HepG2 (cell line): ENCODE measurements around the gene TEX29. TPM values are rescaled to one million over a fixed set of nuclear protein-coding genes. Genes with fewer than 3 reads are reported as not detected.

ENCODE experiments used
- ATAC-seq: fragments of 200-7000 bp; cut with Tn5 transposase; 3 replicates; pipeline ENCODE4 v1.9.1; 2020; ENCODE audit warnings: mild to moderate bottlenecking, moderate library complexity
- BruUV-seq: library from RNA; stranded (reverse); fragments of 400-500 nt; replicated peaks from 2 replicates; lab custom pipeline; 2021; lab: Mats Ljungman, UMichigan
- CTCF ChIA-PET: fragments of 300-600 bp; formaldehyde crosslinking; extraction: SDS; loops from one replicate; lab custom pipeline; 2021; ENCODE audit warnings: low total read pairs, inconsistent platforms, low intra/inter-chr PET ratio; lab: Yijun Ruan, JAX
- POLR2A ChIA-PET: fragments of 350-600 bp; sonication (Branson Sonifier 250); formaldehyde crosslinking; loops from one replicate; lab custom pipeline; 2020; ENCODE audit warnings: antibody characterized with exemption, inconsistent platforms; lab: Yijun Ruan, JAX
- DNase-seq: peaks from one replicate; pipeline ENCODE4 v3.0.0-alpha.2; 2015; ENCODE audit warnings: low spot score
- FAIRE-seq: peaks from 3 replicates; lab custom pipeline; 2011; peaks lifted over from hg19 to GRCh38; lab: Jason Lieb, UNC
- H2AFZ ChIP-seq: one replicate; pipeline ENCODE4 v1.6.1; 2011; ENCODE audit warnings: low read length, inconsistent platforms
- H3K27ac ChIP-seq: fragments of 300-600 bp; 3 replicates; pipeline ENCODE4 v1.8.0; 2011; ENCODE audit warnings: mixed run types, mild to moderate bottlenecking, mixed read lengths, low read length, inconsistent platforms; ENCODE audit not compliant: insufficient read depth; ENCODE audit errors: extremely low read length
- H3K27me3 ChIP-seq, 2 experiments: fragments of 200-600 bp in 1 of 2; 2 replicates in 1 of 2; 3 replicates in 1 of 2; pipeline versions ENCODE4 v1.6.0 to v1.8.0; 2011; ENCODE audit warnings: low read length in 2 of 2, mild to moderate bottlenecking in 2 of 2, moderate library complexity in 2 of 2, inconsistent platforms in 1 of 2; ENCODE audit not compliant: insufficient read depth in 2 of 2, control insufficient read depth in 1 of 2
- H3K36me3 ChIP-seq, 2 experiments: fragments of 200-600 bp in 1 of 2; replicated peaks in 1 of 2; 2 replicates in 1 of 2; 3 replicates in 1 of 2; pipeline versions ENCODE4 v1.5.1 to v1.8.0; 2011; ENCODE audit warnings: low read length in 2 of 2, inconsistent platforms in 1 of 2; ENCODE audit not compliant: insufficient read depth in 2 of 2, control insufficient read depth in 1 of 2
- H3K4me1 ChIP-seq: 2 replicates; pipeline ENCODE4 v1.5.1; 2012; ENCODE audit warnings: low read length, inconsistent platforms; ENCODE audit not compliant: insufficient read depth
- H3K4me2 ChIP-seq: 2 replicates; pipeline ENCODE4 v1.6.0; 2011; ENCODE audit warnings: low read depth, low read length, inconsistent platforms
- H3K4me3 ChIP-seq, 3 experiments: fragments of 200-600 bp in 1 of 3; sonication (generic), shearing (Covaris generic) in 1 of 3; replicated peaks in 1 of 3; 2 replicates each; pipeline ENCODE4 v1.5.1; 2011 to 2016; ENCODE audit warnings: low read length in 3 of 3, inconsistent platforms in 2 of 3, low read depth in 2 of 3, mild to moderate bottlenecking in 2 of 3, control low read depth in 1 of 3, mixed read lengths in 1 of 3; ENCODE audit not compliant: insufficient read depth in 1 of 3
- H3K79me2 ChIP-seq: one replicate; pipeline ENCODE4 v1.6.1; 2011; ENCODE audit warnings: low read length, inconsistent platforms; ENCODE audit not compliant: insufficient read depth
- H3K9ac ChIP-seq: 2 replicates; pipeline ENCODE4 v1.6.0; 2011; ENCODE audit warnings: mild to moderate bottlenecking, low read depth, low read length, inconsistent platforms; ENCODE audit not compliant: insufficient read depth
- H3K9me3 ChIP-seq: 2 replicates; pipeline ENCODE4 v1.5.1; 2012; ENCODE audit warnings: mild to moderate bottlenecking, low read length
- H4K20me1 ChIP-seq: 2 replicates; pipeline ENCODE4 v1.6.0; 2011; ENCODE audit warnings: inconsistent platforms, mild to moderate bottlenecking, low read length, moderate library complexity; ENCODE audit not compliant: insufficient read depth
- ATF7 ChIP-seq, 2 experiments: fragments of 450-650 bp in 1 of 2; sonication (generic) in 1 of 2; formaldehyde crosslinking in 1 of 2; IDR thresholded peaks; 2 replicates each; pipeline versions ENCODE4 v1.4.0 to v1.6.1; 2016 to 2020; ENCODE audit warnings: antibody characterized with exemption in 1 of 2, mild to moderate bottlenecking in 1 of 2, missing genetic modification reagents in 1 of 2
- CENPX ChIP-seq: sonication (generic); formaldehyde crosslinking; IDR thresholded peaks from 2 replicates; pipeline ENCODE4 v1.9.0; 2021; ENCODE audit warnings: mild to moderate bottlenecking, missing genetic modification reagents, moderate library complexity
- DR1 ChIP-seq: sonication (generic); formaldehyde crosslinking; IDR thresholded peaks from 2 replicates; pipeline ENCODE4 v1.8.0; 2021; ENCODE audit warnings: mild to moderate bottlenecking, missing genetic modification reagents, inconsistent platforms
- ELF3 ChIP-seq: IDR thresholded peaks from 2 replicates; pipeline ENCODE4 v1.6.1; 2016; ENCODE audit warnings: missing genetic modification reagents, missing compliant biosample characterization
- FOXJ3 ChIP-seq: sonication (generic); formaldehyde crosslinking; IDR thresholded peaks from 2 replicates; pipeline ENCODE4 v1.4.0; 2020; ENCODE audit warnings: missing genetic modification reagents, mild to moderate bottlenecking, borderline replicate concordance
- HOXD1 ChIP-seq: sonication (generic); formaldehyde crosslinking; IDR thresholded peaks from 2 replicates; pipeline ENCODE4 v1.5.0; 2020; ENCODE audit warnings: missing genetic modification reagents
- NFYC ChIP-seq: IDR thresholded peaks from 2 replicates; pipeline ENCODE4 v1.6.1; 2016; ENCODE audit warnings: missing genetic modification reagents, missing compliant biosample characterization
- PBX2 ChIP-seq: IDR thresholded peaks from 2 replicates; pipeline ENCODE4 v1.6.1; 2016; ENCODE audit warnings: control low read depth
- POLR2A ChIP-seq, 2 experiments: IDR thresholded peaks; 2 replicates each; pipeline ENCODE4 v1.6.1; 2011; ENCODE audit warnings: low read depth in 2 of 2, low read length in 2 of 2, mild to moderate bottlenecking in 1 of 2, moderate library complexity in 1 of 2; ENCODE audit not compliant: insufficient read depth in 1 of 2
- SMAD3 ChIP-seq: sonication (generic); formaldehyde crosslinking; IDR thresholded peaks from 2 replicates; pipeline ENCODE4 v1.4.0; 2020; ENCODE audit warnings: missing genetic modification reagents
- SNAPC2 ChIP-seq: sonication (generic); formaldehyde crosslinking; IDR thresholded peaks from 2 replicates; pipeline ENCODE4 v1.8.1; 2022; ENCODE audit warnings: mild to moderate bottlenecking, missing genetic modification reagents
- ZBTB21 ChIP-seq: sonication (generic); formaldehyde crosslinking; IDR thresholded peaks from 2 replicates; pipeline ENCODE4 v1.4.0; 2020; ENCODE audit warnings: missing genetic modification reagents
- ZFP62 ChIP-seq: sonication (generic); formaldehyde crosslinking; IDR thresholded peaks from 2 replicates; pipeline ENCODE4 v1.4.0; 2020; ENCODE audit warnings: missing genetic modification reagents
- ZIK1 ChIP-seq: sonication (generic); formaldehyde crosslinking; IDR thresholded peaks from 2 replicates; pipeline ENCODE4 v1.5.0; 2020; ENCODE audit warnings: mild to moderate bottlenecking, low read depth, missing genetic modification reagents, borderline replicate concordance
- ZNF124 ChIP-seq: sonication (generic); formaldehyde crosslinking; IDR thresholded peaks from 2 replicates; pipeline ENCODE4 v1.4.0; 2020; ENCODE audit warnings: missing genetic modification reagents
- WGBS: methylation state at CpG from one replicate; pipeline ENCODE4 v1.1.6; 2017; ENCODE audit warnings: low lambda C conversion rate; 5-methylcytosine and 5-hydroxymethylcytosine counted together
- in situ Hi-C: cut with HindIII; loops from 2 replicates; pipeline ENCODE4 v1.10.0; 2017; ENCODE audit warnings: low pct_unique_long_range_greater_than_20kb; ENCODE audit not compliant: extremely low pct_ligation_motif_present
- intact Hi-C: fragments of 100-400 bp; cut with micrococcal nuclease; formaldehyde crosslinking; loops from one replicate; pipeline ENCODE4 v1.10.0; 2022; ENCODE audit not compliant: unreplicated experiment
- polyA plus RNA-seq, 8 experiments: library from polyadenylated mRNA; depleted of rRNA in 3 of 8; stranded (reverse) in 7 of 8; unstranded in 1 of 8; fragments of >200 nt; fragmentation: Illumina TruSeq in 4 of 8; extraction: Trizol in 4 of 8; gene quantifications; 2 replicates each; pipeline versions ENCODE4 v1.2.1 to v1.2.3, GENCODE V29; 2011 to 2016; ENCODE audit warnings: low read depth in 4 of 8, missing spikeins in 1 of 8, mixed read lengths in 1 of 8; ENCODE audit not compliant: insufficient read depth in 1 of 8
- total RNA-seq, 5 experiments: library from RNA; depleted of rRNA; stranded (reverse); fragments of >200 nt; fragmentation: Illumina TruSeq; extraction: Trizol; gene quantifications; 2 replicates each; pipeline ENCODE4 v1.2.3, GENCODE V29; 2016; ENCODE audit warnings: low read depth in 1 of 5
- TF ChIP-seq, protein P1 (sequence below): sonication (generic); formaldehyde crosslinking; IDR thresholded peaks from 2 replicates; pipeline ENCODE4 v1.8.0; 2022; ENCODE audit warnings: missing genetic modification reagents, low read depth, mild to moderate bottlenecking, borderline replicate concordance
- TF ChIP-seq, protein P2 (sequence below): sonication (generic); formaldehyde crosslinking; IDR thresholded peaks from 2 replicates; pipeline ENCODE4 v1.5.0; 2020; ENCODE audit warnings: missing genetic modification reagents
- TF ChIP-seq, protein P3 (sequence below): sonication (generic); formaldehyde crosslinking; IDR thresholded peaks from 2 replicates; pipeline ENCODE4 v1.8.0; 2022; ENCODE audit warnings: mild to moderate bottlenecking, missing genetic modification reagents, moderate library complexity

Gene TEX29
- total and polyA plus RNA-seq, 2 of the 13 experiments (the other 11 are each of a cell fraction or from before 2014, with no cell fraction given), result 0.12 to 0.22 TPM

GRCh38 chr13:111342721-111343120 lies 22.3 kb downstream of the TEX29 start:
- FAIRE-seq, result no peak
- H2AFZ ChIP-seq, result no peak overlapping the region
- POLR2A ChIA-PET, result no interaction called here
- no peaks in the 10 kb centered on the region for H3K4me1 ChIP-seq
- TF ChIP-seq, protein P1, sequence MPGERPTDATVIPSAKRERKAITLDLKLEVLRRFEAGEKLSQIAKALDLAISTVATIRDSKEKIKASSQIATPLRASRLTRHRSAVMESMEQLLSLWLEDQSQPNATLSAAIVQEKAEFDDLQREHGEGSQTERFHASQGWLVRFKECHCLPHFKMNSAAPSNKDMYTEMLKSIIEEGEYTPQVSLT, result no peak
- TF ChIP-seq PBX2, result no peak
- TF ChIP-seq, protein P2, sequence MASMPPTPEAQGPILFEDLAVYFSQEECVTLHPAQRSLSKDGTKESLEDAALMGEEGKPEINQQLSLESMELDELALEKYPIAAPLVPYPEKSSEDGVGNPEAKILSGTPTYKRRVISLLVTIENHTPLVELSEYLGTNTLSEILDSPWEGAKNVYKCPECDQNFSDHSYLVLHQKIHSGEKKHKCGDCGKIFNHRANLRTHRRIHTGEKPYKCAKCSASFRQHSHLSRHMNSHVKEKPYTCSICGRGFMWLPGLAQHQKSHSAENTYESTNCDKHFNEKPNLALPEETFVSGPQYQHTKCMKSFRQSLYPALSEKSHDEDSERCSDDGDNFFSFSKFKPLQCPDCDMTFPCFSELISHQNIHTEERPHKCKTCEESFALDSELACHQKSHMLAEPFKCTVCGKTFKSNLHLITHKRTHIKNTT, result no peak
- no peak for TF ChIP-seq ATF7 (IDR thresholded peaks at IDR 0.05)
- no peak for TF ChIP-seq ATF7 (CRISPR knock-in tag; IDR thresholded peaks at IDR 0.05)
- TF ChIP-seq DR1, result no peak
- TF ChIP-seq ZIK1 (CRISPR knock-in tag), result no peak
- TF ChIP-seq SNAPC2, result no peak
- TF ChIP-seq POLR2A (IDR thresholded peaks at IDR 0.05; ENCODE audit: insufficient read depth in 1 of 2, low read depth in 2 of 2, low read length in 2 of 2), result no peak
- no peak for TF ChIP-seq FOXJ3 (CRISPR knock-in tag)
- TF ChIP-seq, protein P3, sequence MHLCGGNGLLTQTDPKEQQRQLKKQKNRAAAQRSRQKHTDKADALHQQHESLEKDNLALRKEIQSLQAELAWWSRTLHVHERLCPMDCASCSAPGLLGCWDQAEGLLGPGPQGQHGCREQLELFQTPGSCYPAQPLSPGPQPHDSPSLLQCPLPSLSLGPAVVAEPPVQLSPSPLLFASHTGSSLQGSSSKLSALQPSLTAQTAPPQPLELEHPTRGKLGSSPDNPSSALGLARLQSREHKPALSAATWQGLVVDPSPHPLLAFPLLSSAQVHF (CRISPR knock-in tag), result no peak
- no peak for TF ChIP-seq ZBTB21
- no peak for TF ChIP-seq CENPX
- TF ChIP-seq ZFP62 (CRISPR knock-in tag), result no peak
- no peak for TF ChIP-seq NFYC
- TF ChIP-seq ELF3 (CRISPR knock-in tag), result no peak
- no peak for TF ChIP-seq ZNF124 (CRISPR knock-in tag)
- no peak for TF ChIP-seq SMAD3 (CRISPR knock-in tag)
- TF ChIP-seq HOXD1, result no peak
- H3K36me3 ChIP-seq, result no peaks in the 10 kb centered on the region
- in situ Hi-C loops, result no loop called here
- no peaks in the 10 kb centered on the region for H3K9me3 ChIP-seq
- intact Hi-C loops, result no loop called here
- BruUV-seq, result no TSS peak
- no peak for DNase-seq
- H3K9ac ChIP-seq, result no peak overlapping the region
- H3K27me3 ChIP-seq, result peaks cover 0 to 7% of the 10 kb centered on the region in 2 experiments; a peak in 1 of 5 replicates
- H3K4me3 ChIP-seq, result no peak overlapping the region
- WGBS, result 77% methylated on average over 7 of the region's 9 CpGs
- CTCF ChIA-PET, result no interaction called here
- H3K79me2 ChIP-seq, result no peaks in the 10 kb centered on the region
- ATAC-seq, result no peak
- H4K20me1 ChIP-seq, result no peaks in the 10 kb centered on the region
- no peak overlapping the region for H3K4me2 ChIP-seq
- no peak overlapping the region for H3K27ac ChIP-seq
